Hippocampal formation (tissue), 2 donors: ENCODE data around the gene SSC4D.
"Not testable (repeated sequence)": the region's sequence is repeated elsewhere in the genome, so short reads cannot be mapped to it uniquely, and the experiment has no call there.

ENCODE experiments used
- DNase-seq, 2 donors: peaks; one replicate each; lab custom pipeline; 2025; lab: John Stamatoyannopoulos, UW

Gene SSC4D

DNA sequence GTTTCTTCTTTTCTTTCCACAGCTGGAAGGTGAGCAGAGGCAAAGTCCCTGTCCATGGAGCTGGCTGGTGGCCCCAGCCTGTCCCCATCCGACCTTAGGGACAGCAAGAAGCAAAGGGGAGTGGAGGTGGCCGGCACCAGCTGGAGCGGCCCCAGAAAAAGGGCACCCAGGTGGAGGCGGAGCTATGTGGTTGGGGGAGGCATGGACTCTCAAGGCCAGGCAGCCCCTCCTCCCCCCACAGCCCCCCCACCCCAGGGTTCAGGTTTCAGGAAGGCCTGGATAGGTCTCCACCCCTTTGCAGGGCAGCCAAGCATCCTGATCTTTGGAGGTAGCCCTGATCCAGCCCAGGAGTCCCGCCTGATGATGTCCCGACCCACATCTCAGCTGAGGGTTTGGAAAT lies at the start of gene SSC4D:
TSS of gene SSC4D (minus strand) at position 161 of the 400 bp plus-strand sequence. CDS start 5,258 bp downstream, outside the sequence.
- no peak for DNase-seq

DNA sequence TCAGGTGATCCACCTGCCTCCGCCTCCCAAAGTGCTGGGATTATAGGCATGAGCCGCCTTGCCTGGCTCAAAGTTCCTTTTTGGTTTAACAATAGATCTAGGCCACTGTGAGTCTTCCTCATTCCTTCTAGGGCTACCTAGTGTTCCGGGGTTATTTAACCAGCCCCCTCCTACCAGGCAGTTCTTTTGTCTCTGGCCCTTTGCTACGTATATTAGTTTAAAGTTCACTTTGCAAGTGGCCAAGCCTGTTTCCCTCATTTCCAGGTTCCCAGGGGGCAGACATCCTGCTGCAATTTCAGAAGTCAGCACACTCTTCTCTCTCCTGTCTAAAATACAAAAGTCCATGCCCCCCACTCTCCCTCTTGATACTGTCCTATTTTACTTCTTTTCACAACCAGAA lies 49.0 kb upstream of the SSC4D start:
- DNase-seq: not testable (repeated sequence)

DNA sequence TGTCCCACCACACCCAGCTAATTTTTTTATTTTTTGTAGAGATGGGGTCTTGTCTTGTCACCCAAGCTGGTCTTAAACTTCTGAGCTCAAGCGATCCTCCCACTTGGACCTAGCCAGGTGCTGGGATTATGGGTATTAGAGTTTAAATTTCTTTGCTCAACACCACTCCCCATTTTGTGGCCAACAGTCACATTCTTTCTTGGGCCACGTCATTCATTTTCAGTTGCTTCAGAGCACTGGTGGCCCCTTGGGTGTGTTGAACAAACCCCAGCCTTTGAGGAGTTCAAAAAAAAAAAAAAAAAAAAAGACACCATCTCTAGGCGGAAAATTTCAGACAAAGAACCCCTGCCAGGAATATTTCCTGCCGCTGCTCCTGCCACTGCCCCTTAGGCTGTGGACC lies 47.5 kb upstream of the SSC4D start:
- DNase-seq: not testable (repeated sequence)

DNA sequence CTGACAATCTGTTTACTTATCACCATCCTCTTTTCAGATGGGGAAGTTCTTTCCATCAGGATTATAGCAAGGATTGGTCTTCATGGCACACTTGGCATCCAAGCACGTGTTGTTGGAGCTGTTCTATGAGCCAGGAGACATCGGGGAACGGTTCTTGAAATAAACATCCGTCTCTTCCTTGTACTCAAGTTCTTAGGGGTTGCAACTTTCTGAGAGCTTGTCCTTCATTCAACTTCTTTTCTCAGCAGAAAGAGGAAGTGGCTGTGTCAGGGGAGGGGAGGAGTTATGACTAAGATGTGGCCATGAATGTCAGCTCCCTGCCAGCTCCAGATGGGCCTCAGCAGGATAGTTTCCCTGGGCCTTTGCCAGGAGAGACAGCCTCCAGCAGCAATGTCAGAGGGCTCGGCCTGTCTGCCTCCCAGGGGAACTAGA lies 36.1 kb upstream of the SSC4D start:
- not testable (repeated sequence) for DNase-seq

DNA sequence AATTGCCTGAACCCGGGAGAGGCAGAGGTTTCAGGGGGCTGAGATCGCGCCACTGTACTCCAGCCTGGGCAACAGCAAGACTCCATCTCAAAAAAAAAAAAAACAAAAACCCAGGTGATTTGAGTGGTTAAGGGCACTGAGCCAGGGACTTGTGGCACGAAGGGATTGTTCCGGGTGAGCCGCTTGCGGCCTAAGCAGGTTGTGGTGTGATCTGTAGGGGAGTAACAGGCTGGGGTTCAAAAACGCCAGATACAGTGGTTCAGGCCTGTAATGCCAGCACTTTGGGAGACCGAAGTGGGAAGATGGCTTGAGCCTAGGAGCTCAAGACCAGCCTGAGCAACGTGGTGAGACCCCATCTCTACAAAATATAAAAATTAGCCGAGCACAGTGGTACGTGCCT lies 34.3 kb upstream of the SSC4D start:
- not testable (repeated sequence) for DNase-seq

DNA sequence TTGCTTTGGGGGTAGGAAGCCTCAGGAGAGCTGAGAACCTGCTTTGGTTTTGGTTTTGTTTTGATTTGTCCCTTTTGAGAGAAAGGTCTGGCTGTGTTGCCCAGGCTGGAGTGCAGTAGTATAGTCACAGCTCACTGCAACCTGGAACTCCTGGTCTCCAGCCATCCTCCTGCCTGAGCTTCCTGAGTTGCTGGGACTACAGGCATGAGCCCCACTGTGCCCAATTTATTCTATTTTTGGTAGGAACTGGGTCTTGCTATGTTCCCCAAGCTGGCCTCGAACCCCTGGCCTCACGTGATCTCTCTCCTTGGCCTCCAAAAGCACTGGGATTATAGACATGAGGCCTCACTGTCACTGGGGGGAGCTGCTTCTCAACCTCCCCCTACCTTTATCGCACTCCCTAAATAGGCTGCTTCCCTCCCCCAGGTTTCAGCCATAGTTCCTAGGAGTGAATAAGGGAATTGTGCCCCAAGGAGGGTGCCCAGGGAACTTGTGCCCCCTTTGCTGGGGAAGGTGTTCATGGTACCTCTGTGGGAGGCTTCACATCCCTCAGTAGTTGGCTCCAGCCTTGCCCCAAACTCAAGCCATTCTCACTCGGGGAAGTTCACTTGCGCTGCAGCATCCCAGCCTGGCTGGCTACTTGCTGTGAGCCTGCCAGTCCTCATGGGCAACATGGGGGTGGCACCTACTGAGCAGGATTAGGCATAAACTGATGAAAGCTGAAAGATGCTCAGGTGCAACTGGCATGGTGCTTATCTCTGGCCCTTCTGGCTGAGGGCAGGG lies 33.4 kb upstream of the SSC4D start:
- DNase-seq: not testable (repeated sequence)

DNA sequence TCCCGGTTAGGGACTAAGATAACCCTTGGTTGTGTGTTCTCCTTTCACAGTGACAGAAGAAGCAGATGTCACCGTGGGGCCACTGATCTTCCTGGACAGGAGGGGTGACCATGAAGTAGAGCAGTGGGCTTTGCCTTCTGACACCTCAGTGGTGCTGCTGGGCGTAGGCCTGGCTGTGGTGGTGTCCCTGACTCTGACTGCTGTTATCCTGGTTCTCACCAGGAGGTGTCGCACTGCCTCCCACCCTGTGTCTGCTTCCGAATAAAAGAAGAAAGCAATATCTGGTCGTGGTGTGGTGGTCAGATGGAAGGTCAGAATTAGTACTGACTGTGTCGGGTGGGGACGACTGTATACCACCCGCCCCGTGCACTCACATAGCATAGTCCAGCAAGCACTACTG lies 32.3 kb upstream of the SSC4D start:
- DNase-seq: not testable (repeated sequence)

DNA sequence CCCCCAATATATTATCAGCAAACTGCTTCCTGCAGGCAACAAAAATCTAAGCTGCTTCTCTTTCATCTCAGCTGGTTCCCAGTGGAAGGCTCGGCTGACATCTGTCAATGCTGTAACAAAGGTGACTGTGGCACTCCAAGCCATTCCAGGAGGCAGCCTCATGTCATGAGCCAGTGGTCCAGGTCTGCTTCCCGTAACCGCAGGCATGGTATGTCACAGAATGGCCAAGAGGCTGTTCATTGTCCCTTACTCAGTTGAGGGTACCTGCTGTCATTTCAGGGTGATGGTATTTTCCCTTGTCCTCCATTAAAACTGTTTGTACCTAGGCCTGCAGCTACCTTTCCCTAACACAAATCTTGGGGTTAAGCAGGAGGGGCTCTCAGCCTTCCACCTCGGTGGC lies 30.9 kb upstream of the SSC4D start:
- not testable (repeated sequence) for DNase-seq

DNA sequence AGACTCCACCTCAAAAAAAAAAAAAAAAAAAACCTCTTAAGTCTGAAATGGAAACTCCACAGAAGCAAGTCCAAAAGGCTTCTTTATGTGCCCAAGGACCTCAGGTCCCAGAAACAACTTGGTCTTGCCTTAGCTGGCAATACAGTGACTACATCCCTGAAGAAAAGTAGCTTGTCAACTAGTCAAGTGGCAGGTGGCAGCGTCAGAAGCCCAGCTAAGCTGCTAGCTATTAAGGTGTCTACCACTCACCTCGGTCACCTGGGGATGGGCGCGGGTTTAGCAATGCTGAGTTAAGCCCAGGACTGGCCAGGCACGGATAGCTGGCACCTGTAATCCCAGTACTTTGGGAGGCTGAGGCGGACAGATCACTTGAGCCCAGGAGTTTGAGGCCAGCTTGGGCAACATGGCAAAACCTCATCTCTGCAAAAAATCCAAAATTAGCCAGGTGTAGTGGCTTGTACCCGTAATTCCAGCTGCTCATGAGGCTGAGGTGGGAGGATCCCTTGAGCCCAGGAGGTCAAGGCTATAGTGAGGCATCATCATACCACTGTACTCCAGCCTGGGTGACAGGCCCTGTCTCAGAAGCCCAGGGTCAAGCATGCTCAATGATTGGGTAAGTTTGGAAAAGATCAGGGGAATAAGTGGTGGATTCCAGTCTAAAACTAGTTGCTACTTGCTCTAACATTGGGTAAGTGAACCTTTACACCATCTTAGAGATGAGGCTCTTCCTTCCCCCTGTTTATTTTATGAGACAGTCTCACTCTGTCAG lies 29.8 kb upstream of the SSC4D start:
- not testable (repeated sequence) for DNase-seq

DNA sequence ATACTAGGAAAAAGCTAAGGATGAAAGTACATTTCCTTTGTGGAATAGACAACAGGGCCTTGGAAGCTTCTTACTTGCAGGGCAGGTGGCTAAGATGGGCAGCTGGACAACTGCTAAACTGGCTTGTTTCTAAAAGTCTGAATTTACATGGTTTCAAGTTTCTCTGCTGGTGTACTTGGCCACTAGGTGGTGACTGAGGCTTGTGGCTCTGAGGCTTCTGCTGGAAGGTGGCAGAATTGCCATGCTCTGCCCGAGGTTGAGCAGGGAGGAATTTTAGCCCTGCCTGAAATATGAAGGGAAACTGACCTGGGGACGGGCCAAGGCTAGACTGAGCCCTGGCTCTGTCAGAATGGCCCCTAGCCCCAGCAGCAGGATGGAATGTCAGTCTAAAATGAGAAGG lies 28.4 kb upstream of the SSC4D start:
- DNase-seq: peak; percentile 62 to 63

DNA sequence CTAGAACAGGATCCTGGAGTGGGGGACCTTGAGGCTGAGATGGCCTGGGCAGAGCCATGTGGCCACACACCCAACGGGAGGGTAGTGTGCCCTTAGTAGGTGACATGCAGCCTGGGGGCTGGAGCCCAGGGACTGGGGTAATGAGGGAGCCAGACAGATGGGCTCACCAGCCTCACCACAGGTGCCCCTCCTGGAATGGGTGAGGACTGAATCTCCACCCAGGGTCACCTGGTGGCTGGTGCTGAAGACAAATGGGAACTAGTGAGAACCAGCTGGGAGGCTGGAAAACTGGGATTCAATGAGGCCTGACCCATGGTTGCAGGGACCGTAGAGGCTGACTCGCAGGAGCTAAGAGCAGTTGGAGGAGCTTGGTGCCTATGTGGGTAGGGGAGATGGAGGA lies 21.3 kb upstream of the SSC4D start:
- no peak for DNase-seq

DNA sequence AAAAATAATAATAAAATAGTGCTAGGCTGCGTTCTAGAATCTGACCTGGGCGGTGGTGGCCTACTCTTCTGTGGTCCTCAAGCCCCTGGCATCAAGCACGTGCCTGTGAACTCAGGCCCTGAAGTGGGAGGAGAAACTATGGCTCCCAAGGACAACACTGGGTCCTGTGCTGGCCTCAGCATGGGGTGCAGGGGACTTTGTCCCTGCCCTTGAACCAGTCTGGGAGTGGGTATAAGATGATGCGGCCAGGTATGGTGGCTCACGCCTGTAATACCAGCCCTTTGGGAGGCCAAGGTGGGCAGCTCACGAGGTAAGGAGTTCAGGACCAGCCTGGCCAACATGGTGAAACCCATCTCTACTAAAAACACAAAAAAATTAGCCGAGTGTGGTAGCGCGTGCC lies 20.7 kb upstream of the SSC4D start:
- no peak for DNase-seq

DNA sequence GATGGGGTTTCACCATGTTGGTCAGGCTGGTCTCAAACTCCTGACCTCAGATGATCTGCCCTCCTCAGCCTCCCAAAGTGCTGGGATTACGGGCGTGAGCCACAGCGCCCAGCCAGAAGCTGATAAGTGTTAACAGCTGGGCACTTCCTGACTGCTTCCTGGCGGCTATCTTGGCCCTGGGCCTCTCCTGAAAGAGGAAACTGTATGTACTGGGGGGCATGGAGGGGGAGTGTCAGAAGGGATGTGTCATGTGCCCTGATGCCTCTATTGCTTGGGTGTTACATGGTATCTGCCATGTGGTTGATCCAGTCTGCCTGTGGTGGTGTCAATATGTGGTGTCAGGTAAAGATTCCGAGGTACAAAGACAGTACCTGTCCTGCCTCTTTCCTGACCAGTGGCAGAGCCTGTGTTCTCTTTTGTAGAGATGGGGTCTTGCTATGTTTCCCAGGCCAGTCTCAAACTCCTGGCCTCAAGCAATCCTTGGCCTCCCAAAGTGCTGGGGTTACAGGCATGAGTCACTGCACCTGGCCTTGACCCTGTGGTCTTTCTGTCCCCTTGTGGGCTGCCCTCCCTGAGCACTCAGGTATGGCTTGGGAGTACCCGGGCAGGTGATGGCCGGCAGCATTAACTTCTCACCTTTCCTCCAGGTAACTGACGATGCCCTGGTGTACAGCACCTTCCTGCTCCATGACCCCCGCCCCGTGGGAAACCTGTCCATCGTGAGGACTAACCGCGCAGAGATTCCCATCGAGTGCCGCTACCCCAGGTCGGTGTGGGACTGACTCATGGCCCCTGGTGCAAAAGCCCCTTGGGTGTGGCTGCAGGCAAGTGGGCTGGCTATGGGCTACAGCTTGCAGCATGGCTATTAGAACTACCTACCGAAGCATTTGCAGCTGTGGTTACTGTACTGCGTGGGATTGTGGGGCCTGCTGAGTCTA lies 19.6 kb upstream of the SSC4D start:
- peak; percentile 0 to 18 for DNase-seq

DNA sequence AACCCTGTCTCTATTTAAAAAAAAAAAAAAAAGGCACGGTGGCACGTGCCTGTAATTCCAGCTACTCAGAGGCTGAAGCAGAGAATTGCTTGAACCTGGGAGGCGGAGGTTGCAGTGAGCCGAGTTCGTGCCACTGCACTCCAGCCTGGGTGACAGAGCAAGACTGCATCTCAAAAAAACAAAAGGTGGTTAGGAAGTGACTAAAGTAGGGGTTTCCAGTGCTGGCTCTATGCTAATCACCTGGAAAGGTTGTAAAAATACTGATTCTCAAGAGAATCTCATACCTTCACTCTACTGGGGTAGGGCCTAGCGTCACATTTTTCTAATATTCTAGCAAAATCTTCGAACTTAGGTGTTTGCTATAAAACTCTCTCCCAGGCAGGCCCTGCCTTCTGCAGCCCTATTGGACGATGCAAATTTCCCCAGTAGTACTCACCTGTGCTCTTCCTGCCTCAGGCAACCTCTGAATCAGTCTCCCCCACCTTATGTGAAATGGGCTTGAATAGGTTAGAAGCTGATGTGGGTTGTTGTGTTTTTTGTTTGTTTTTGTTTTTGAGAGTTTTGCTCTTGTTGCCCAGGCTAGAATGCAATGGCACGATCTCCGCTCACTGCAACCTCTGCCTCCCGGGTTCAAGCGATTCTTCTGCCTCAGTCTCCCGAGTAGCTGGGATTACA lies 18.8 kb upstream of the SSC4D start:
- DNase-seq: no peak

DNA sequence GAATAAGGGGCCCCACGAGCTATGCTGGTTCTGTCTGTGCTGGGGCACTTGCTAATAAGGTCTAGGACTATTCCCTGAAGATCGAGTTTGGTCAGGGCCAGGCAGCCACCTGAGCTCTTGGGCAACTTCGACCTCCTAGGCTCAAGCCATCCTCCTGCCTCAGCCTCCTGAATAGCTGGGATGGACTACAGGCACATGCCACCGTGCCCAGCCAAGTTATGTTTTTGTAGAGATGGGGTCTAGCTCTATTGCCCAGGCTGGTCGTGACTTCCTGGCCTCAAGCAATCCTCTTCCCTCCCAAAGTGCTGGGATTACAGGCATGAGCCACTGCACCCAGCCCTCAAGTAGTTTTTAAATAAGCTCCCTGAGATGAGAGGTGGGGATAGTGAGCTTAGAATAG lies 18.1 kb upstream of the SSC4D start:
- no peak for DNase-seq

DNA sequence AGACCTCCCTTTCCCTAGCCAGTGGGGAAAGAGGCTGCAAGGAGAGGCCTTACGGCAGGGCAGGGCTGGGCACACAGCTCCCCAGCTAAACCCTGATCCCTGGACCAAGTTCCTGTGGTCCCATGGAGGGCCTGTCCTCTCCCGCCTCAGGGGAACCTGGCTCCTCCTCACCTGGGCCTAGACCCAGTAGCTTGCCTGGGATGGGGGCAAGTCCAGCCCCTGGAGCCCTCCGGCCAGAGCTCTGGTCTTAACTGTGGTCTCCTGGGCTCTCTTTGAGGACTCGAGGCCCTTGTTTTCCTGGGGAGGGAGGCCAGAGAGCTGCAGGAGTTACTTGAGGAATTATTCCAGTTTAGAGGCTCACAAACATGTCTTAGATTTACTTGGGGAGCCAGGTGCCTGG lies 16.7 kb upstream of the SSC4D start:
- DNase-seq: no peak

DNA sequence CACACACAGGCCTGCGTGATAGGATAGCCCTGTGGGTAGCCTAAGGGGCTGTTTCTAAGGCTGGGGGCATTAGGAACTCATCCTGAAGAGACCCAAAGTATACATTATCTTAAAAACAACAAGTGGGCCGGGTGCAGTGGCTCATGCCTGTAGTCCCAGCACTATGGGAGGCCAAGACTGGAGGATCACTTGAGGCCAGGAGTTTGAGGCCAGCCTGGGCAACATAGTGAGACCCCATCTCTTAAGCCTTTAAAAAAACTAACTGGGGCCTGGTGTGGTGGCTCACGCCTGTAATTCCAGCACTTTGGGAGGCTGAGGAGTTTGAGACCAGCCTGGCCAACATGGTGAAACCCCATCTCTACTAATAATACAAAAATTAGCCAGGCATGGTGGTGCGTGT lies 16.1 kb upstream of the SSC4D start:
- not testable (repeated sequence) for DNase-seq

DNA sequence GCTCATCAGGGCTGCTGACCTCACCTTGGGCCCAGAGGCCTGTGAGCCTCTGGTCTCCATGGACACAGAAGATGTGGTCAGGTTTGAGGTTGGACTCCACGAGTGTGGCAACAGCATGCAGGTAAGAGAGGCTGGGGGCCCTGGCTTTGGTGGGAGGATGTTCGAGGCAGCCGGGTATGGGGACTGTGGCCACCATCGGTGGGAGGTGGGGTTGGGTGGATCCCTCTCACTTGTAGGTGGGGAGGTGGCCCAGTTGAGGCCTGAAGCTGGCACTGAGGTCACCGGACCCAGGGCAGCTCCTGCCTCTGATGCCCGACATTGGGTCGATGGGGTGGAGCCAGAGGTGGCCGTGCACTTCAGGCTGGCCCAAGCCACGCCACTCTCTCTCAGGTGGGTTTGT lies 15.7 kb upstream of the SSC4D start:
- DNase-seq: no peak

DNA sequence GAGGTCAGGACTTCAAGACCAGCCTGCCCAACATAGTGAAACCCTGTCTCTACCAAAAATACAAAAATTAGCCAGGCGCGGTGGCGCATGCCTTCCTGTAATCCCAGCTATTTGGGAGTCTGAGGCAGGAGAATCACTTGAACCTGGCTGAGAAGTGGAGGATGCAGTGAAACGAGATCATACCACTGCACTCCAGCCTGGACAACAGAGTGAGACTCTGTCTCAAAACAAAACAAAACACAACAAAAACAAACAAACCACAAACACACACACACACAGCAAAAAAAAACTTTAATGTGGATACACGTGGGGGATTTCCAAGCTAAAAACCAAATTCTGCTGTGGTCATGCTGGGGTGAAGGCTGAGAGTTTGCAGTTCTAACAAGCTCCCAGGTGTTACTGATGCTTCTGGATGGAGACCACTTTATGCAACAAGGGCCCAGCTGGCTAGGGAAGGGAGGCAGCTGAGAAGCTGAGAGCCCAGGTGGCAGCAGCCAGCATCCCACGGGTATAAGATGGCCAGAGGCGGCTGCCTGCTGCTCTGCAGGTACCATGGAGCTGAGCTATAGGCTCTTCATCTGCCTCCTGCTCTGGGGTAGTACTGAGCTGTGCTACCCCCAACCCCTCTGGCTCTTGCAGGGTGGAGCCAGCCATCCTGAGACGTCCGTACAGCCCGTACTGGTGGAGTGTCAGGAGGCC lies 15.1 kb upstream of the SSC4D start, which contains the start of gene ZP3:
TSS of gene ZP3 (plus strand) at position 538 of the 699 bp plus-strand sequence. CDS start at position 553, 15 bp downstream.
- no peak for DNase-seq

DNA sequence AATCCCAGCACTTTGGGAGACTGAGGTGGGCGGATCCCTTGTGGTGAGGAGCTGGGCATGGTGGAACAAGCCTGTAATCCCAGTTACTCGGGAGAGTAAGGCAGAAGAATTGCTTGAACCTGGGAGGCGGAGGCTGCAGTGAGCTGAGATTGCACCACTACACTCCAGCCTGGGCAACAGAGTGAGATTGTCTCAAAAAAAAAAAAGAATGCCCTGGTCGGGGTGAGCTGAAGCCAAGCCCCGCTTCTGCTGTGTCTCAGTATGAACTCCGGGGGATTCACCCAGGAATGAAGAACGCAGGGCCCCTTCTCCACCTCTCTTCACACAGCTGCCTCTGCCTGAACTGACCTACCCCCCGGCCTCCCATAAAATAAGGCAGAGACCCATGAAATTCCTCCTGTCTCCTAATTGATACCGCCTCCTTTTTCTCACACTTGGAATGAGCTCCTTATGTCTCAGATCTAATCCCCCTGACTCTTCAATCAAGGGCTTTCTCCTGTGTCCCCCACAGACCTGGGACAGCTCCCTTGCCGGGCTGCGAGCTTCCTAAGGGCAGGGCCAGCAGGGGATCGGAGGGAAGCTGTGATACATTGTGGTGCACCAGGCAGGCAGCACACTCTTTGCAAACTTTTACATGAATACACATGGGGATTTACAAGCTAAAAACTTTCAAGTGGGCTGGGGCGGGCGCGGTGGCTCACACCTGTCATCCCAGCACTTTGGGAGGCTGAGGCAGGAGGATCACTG lies 14.3 kb upstream of the SSC4D start:
- no peak for DNase-seq
